ENCODE data around the gene RUNX2.

GRCh38 chr6:45613656-45614055 lies 285.5 kb downstream of the RUNX2 start:
- TF ChIP-seq, protein P1, sequence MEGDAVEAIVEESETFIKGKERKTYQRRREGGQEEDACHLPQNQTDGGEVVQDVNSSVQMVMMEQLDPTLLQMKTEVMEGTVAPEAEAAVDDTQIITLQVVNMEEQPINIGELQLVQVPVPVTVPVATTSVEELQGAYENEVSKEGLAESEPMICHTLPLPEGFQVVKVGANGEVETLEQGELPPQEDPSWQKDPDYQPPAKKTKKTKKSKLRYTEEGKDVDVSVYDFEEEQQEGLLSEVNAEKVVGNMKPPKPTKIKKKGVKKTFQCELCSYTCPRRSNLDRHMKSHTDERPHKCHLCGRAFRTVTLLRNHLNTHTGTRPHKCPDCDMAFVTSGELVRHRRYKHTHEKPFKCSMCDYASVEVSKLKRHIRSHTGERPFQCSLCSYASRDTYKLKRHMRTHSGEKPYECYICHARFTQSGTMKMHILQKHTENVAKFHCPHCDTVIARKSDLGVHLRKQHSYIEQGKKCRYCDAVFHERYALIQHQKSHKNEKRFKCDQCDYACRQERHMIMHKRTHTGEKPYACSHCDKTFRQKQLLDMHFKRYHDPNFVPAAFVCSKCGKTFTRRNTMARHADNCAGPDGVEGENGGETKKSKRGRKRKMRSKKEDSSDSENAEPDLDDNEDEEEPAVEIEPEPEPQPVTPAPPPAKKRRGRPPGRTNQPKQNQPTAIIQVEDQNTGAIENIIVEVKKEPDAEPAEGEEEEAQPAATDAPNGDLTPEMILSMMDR (IDR thresholded peaks at IDR 0.05) = no peak
- no peak for TF ChIP-seq POLR2A (IDR thresholded peaks at IDR 0.05)

Data from breast epithelium (tissue), 3 donors.